GM23338 (cell line): Measurements from ENCODE around the gene MUTYH. TPM values are rescaled to one million over a fixed set of nuclear protein-coding genes. Genes with fewer than 3 reads are reported as not detected.

ENCODE experiments used
- ATAC-seq: fragments of 200-7000 bp; cut with Tn5 transposase; 3 replicates; pipeline ENCODE4 v1.9.1; 2020
- DNase-seq: peaks from one replicate; pipeline ENCODE4 v3.0.0-alpha.2; 2015; ENCODE audit warnings: low spot score
- H2AFZ ChIP-seq: fragments of 200-600 bp; sonication (generic); 2 replicates; pipeline ENCODE4 v1.8.0; 2016; ENCODE audit warnings: antibody characterized with exemption, mild to moderate bottlenecking, moderate library complexity
- H3F3A ChIP-seq: fragments of 200-600 bp; sonication (generic); replicated peaks from 2 replicates; pipeline ENCODE4 v1.8.0; 2017; ENCODE audit warnings: antibody characterized with exemption, mixed run types, low read depth
- H3K27ac ChIP-seq: fragments of 200-600 bp; sonication (generic); 2 replicates; pipeline ENCODE4 v1.6.1; 2016; ENCODE audit warnings: low read depth
- H3K27me3 ChIP-seq: fragments of 200-600 bp; sonication (generic); 2 replicates; pipeline ENCODE4 v1.8.0; 2016; ENCODE audit warnings: mild to moderate bottlenecking, mixed run types, moderate library complexity; ENCODE audit not compliant: insufficient read depth
- H3K36me3 ChIP-seq: fragments of 200-600 bp; sonication (generic); 2 replicates; pipeline ENCODE4 v1.8.0; 2016; ENCODE audit warnings: mild to moderate bottlenecking; ENCODE audit not compliant: insufficient read depth
- H3K4me1 ChIP-seq: fragments of 200-600 bp; sonication (generic); 2 replicates; pipeline ENCODE4 v1.8.0; 2016; ENCODE audit warnings: mild to moderate bottlenecking, moderate library complexity; ENCODE audit not compliant: insufficient read depth
- H3K4me2 ChIP-seq: fragments of 200-600 bp; sonication (generic); 2 replicates; pipeline ENCODE4 v1.7.1; 2017; ENCODE audit warnings: mixed run types
- H3K4me3 ChIP-seq: fragments of 200-600 bp; sonication (generic); 2 replicates; pipeline ENCODE4 v1.6.1; 2016; ENCODE audit warnings: mixed run types
- H3K79me2 ChIP-seq: fragments of 200-600 bp; sonication (generic); replicated peaks from 2 replicates; pipeline ENCODE4 v1.8.0; 2017; ENCODE audit warnings: mild to moderate bottlenecking; ENCODE audit not compliant: insufficient read depth
- H3K9me2 ChIP-seq: fragments of 200-600 bp; sonication (generic); 2 replicates; pipeline ENCODE4 v1.8.0; 2017; ENCODE audit not compliant: insufficient read depth
- H4K20me1 ChIP-seq: fragments of 200-600 bp; sonication (generic); replicated peaks from 2 replicates; pipeline ENCODE4 v1.8.0; 2017; ENCODE audit warnings: mild to moderate bottlenecking; ENCODE audit not compliant: insufficient read depth
- H3K27ac Mint-ChIP-seq: 2 replicates; pipeline ENCODE4 v1.8.0; 2020; ENCODE audit warnings: inconsistent platforms, mild to moderate bottlenecking, moderate library complexity, mixed read lengths
- H3K27me3 Mint-ChIP-seq: 3 replicates; pipeline ENCODE4 v1.8.0; 2022; ENCODE audit warnings: low read depth, mild to moderate bottlenecking, moderate library complexity, mixed read lengths, inconsistent platforms; ENCODE audit not compliant: insufficient read depth, poor library complexity
- H3K36me3 Mint-ChIP-seq: 3 replicates; pipeline ENCODE4 v1.8.0; 2021; ENCODE audit warnings: low read depth, mild to moderate bottlenecking, inconsistent platforms, moderate library complexity, mixed read lengths
- H3K4me1 Mint-ChIP-seq: 3 replicates; pipeline ENCODE4 v1.8.0; 2020; ENCODE audit warnings: mild to moderate bottlenecking, inconsistent platforms, mixed read lengths
- H3K4me3 Mint-ChIP-seq: 3 replicates; pipeline ENCODE4 v1.8.0; 2021; ENCODE audit warnings: moderate library complexity, mild to moderate bottlenecking, inconsistent platforms, mixed read lengths
- H3K9me3 Mint-ChIP-seq: 3 replicates; pipeline ENCODE4 v1.8.0; 2020; ENCODE audit warnings: moderate library complexity, mild to moderate bottlenecking, inconsistent platforms, mixed read lengths
- CREB1 ChIP-seq: fragments of 250-450 bp; sonication (Bioruptor Pico); IDR thresholded peaks from 2 replicates; pipeline ENCODE4 v1.5.0; 2020; ENCODE audit warnings: low read depth, mild to moderate bottlenecking, moderate library complexity
- CTCF ChIP-seq, 2 experiments: fragments of 200-600 bp in 1 of 2; sonication (generic) in 1 of 2; conservative IDR thresholded peaks; 2 replicates each; pipeline versions ENCODE4 v1.5.1 to v1.6.1; 2016 to 2017; ENCODE audit warnings: antibody characterized with exemption in 2 of 2, low read depth in 2 of 2, mild to moderate bottlenecking in 2 of 2, moderate library complexity in 1 of 2
- EZH2 ChIP-seq: fragments of 200-600 bp; sonication (generic); IDR thresholded peaks from one replicate; pipeline ENCODE4 v1.8.0; 2017; ENCODE audit warnings: antibody characterized with exemption, mild to moderate bottlenecking, low read depth; ENCODE audit not compliant: unreplicated experiment
- EZH2phosphoT487 ChIP-seq: fragments of 200-600 bp; sonication (generic); IDR thresholded peaks from one replicate; pipeline ENCODE4 v1.8.1; 2018; ENCODE audit warnings: antibody characterized with exemption; ENCODE audit not compliant: unreplicated experiment
- JUNB ChIP-seq: IDR thresholded peaks from one replicate; pipeline ENCODE4 v1.6.1; 2016; ENCODE audit warnings: antibody characterized with exemption; ENCODE audit not compliant: unreplicated experiment
- NANOG ChIP-seq: IDR thresholded peaks from 2 replicates; pipeline ENCODE4 v1.6.1; 2016; ENCODE audit warnings: antibody characterized with exemption, borderline replicate concordance
- POLR2AphosphoS5 ChIP-seq: IDR thresholded peaks from 2 replicates; pipeline ENCODE4 v1.6.1; 2016; ENCODE audit warnings: antibody characterized with exemption, low read depth
- REST ChIP-seq: IDR thresholded peaks from one replicate; pipeline ENCODE4 v1.6.1; 2018; ENCODE audit warnings: antibody characterized with exemption; ENCODE audit not compliant: unreplicated experiment
- STAT1 ChIP-seq: IDR thresholded peaks from one replicate; pipeline ENCODE4 v1.6.1; 2016; ENCODE audit warnings: antibody characterized with exemption; ENCODE audit not compliant: unreplicated experiment
- ZNF114 ChIP-seq: fragments of 250-450 bp; sonication (Bioruptor Pico); IDR thresholded peaks from 2 replicates; pipeline ENCODE4 v1.5.0; 2020; ENCODE audit warnings: mild to moderate bottlenecking, moderate library complexity
- ZNF331 ChIP-seq: fragments of 250-450 bp; sonication (Bioruptor Pico); IDR thresholded peaks from 2 replicates; pipeline ENCODE4 v1.5.0; 2020; ENCODE audit warnings: low read depth, mild to moderate bottlenecking, moderate library complexity
- polyA plus RNA-seq: library from polyadenylated mRNA; unstranded; fragments of >200 nt; fragmentation: Nextera tagmentation; extraction: Ambion mirVana; gene quantifications from 2 replicates; pipeline ENCODE4 v1.2.1, GENCODE V29; 2016
- total RNA-seq: library from RNA; depleted of rRNA; stranded (reverse); fragments of >200 nt; shearing (Covaris generic); gene quantifications from 2 replicates; pipeline ENCODE4 v1.2.3, GENCODE V29; 2014
- TF ChIP-seq, protein P1 (sequence below): IDR thresholded peaks from 2 replicates; pipeline ENCODE4 v1.6.1; 2016; ENCODE audit warnings: antibody characterized with exemption
- TF ChIP-seq, protein P2 (sequence below): fragments of 250-450 bp; sonication (Bioruptor Pico); IDR thresholded peaks from 2 replicates; pipeline ENCODE4 v1.5.0; 2020; ENCODE audit warnings: mild to moderate bottlenecking, moderate library complexity

Gene MUTYH
- total and polyA plus RNA-seq, 2 experiments from 2014 or later = 47.9 to 67.4 TPM

DNA sequence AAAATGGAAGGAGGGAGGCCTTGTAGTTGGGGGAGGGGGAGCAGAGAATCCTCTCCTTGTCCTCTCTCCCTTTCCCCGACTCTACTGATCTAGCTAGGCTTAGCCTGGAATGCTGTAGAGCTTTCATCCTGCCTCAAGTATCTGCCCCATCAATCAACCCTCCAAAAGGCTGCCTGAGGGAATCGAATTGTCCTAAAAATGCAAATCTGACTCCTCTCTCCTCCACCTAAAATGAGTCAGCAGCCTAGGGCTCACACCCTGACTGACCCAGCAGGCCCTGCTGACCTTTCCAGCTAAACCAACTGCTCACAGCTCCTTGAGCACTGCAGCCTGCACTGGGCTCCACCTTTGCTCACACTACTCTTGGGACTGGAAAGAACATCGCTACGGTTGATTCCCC, 10.8 kb downstream of the MUTYH start:
- Histone ChIP-seq H3K27ac (peak overlapping the region; percentile 88), H3K9me2 (no peaks in the 10 kb centered on the region), H3K4me3 (peak overlapping the region; percentile 71; the same call in 1 of the 2 replicates), H4K20me1 (no peaks in the 10 kb centered on the region; the same call in 1 of the 2 replicates), H3K4me1 (peaks cover 23% of the 10 kb centered on the region), H3K27me3 (no peaks in the 10 kb centered on the region), H3K4me2 (peak overlapping the region; percentile 91; the same call in 1 of the 2 replicates), H3K79me2 (peaks cover 14% of the 10 kb centered on the region), H3F3A (peaks cover 12% of the 10 kb centered on the region), H3K36me3 (peaks cover 3% of the 10 kb centered on the region; the same call in 1 of the 2 replicates), H2AFZ (no peak overlapping the region)
- Mint-ChIP-seq H3K27ac (peak overlapping the region; percentile 78), H3K36me3 (peaks cover 57% of the 10 kb centered on the region), H3K4me3 (peak overlapping the region; percentile 83), H3K9me3 (peaks cover 3% of the 10 kb centered on the region; the same call in 2 of the 3 replicates), H3K4me1 (peaks cover 39% of the 10 kb centered on the region), H3K27me3 (peaks cover 20% of the 10 kb centered on the region)
- DNase-seq (peak; percentile 72), ATAC-seq (peak; percentile 20)
- TF ChIP-seq, protein P1, sequence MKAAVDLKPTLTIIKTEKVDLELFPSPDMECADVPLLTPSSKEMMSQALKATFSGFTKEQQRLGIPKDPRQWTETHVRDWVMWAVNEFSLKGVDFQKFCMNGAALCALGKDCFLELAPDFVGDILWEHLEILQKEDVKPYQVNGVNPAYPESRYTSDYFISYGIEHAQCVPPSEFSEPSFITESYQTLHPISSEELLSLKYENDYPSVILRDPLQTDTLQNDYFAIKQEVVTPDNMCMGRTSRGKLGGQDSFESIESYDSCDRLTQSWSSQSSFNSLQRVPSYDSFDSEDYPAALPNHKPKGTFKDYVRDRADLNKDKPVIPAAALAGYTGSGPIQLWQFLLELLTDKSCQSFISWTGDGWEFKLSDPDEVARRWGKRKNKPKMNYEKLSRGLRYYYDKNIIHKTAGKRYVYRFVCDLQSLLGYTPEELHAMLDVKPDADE = no peak
- TF ChIP-seq ZNF114 (CRISPR knock-in tag) (no peak), EZH2phosphoT487 (no peak), CTCF (conservative IDR thresholded peaks at IDR 0.05; ENCODE audit: low read depth in 2 of 2) (no peak), POLR2AphosphoS5 (0 out of 2 replicates have a peak, but pooled peaks have one; percentile 0), CREB1 (no peak), REST (no peak), ZNF331 (CRISPR knock-in tag) (no peak), STAT1 (no peak), JUNB (no peak), NANOG (no peak), EZH2 (no peak)
- TF ChIP-seq, protein P2, sequence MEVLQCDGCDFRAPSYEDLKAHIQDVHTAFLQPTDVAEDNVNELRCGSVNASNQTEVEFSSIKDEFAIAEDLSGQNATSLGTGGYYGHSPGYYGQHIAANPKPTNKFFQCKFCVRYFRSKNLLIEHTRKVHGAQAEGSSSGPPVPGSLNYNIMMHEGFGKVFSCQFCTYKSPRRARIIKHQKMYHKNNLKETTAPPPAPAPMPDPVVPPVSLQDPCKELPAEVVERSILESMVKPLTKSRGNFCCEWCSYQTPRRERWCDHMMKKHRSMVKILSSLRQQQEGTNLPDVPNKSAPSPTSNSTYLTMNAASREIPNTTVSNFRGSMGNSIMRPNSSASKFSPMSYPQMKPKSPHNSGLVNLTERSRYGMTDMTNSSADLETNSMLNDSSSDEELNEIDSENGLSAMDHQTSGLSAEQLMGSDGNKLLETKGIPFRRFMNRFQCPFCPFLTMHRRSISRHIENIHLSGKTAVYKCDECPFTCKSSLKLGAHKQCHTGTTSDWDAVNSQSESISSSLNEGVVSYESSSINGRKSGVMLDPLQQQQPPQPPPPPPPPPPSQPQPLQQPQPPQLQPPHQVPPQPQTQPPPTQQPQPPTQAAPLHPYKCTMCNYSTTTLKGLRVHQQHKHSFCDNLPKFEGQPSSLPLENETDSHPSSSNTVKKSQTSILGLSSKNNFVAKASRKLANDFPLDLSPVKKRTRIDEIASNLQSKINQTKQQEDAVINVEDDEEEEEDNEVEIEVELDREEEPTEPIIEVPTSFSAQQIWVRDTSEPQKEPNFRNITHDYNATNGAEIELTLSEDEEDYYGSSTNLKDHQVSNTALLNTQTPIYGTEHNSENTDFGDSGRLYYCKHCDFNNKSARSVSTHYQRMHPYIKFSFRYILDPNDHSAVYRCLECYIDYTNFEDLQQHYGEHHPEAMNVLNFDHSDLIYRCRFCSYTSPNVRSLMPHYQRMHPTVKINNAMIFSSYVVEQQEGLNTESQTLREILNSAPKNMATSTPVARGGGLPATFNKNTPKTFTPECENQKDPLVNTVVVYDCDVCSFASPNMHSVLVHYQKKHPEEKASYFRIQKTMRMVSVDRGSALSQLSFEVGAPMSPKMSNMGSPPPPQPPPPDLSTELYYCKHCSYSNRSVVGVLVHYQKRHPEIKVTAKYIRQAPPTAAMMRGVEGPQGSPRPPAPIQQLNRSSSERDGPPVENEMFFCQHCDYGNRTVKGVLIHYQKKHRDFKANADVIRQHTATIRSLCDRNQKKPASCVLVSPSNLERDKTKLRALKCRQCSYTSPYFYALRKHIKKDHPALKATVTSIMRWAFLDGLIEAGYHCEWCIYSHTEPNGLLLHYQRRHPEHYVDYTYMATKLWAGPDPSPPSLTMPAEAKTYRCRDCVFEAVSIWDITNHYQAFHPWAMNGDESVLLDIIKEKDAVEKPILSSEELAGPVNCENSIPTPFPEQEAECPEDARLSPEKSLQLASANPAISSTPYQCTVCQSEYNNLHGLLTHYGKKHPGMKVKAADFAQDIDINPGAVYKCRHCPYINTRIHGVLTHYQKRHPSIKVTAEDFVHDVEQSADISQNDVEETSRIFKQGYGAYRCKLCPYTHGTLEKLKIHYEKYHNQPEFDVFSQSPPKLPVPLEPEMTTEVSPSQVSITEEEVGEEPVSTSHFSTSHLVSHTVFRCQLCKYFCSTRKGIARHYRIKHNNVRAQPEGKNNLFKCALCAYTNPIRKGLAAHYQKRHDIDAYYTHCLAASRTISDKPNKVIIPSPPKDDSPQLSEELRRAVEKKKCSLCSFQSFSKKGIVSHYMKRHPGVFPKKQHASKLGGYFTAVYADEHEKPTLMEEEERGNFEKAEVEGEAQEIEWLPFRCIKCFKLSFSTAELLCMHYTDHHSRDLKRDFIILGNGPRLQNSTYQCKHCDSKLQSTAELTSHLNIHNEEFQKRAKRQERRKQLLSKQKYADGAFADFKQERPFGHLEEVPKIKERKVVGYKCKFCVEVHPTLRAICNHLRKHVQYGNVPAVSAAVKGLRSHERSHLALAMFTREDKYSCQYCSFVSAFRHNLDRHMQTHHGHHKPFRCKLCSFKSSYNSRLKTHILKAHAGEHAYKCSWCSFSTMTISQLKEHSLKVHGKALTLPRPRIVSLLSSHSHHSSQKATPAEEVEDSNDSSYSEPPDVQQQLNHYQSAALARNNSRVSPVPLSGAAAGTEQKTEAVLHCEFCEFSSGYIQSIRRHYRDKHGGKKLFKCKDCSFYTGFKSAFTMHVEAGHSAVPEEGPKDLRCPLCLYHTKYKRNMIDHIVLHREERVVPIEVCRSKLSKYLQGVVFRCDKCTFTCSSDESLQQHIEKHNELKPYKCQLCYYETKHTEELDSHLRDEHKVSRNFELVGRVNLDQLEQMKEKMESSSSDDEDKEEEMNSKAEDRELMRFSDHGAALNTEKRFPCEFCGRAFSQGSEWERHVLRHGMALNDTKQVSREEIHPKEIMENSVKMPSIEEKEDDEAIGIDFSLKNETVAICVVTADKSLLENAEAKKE (CRISPR knock-in tag) = 0 out of 2 replicates have a peak, but pooled peaks have one; percentile 7
